Measurements from ENCODE around the gene STAC2. TPM values are rescaled to one million over a fixed set of nuclear protein-coding genes. Genes with fewer than 3 reads are reported as not detected.

The STAC2 gene
- total RNA-seq, 2 donors from 2014 or later = 13.9 to 14.3 TPM

GRCh38 chr17:39213852-39214251 lies 11.9 kb downstream of the STAC2 start:
- no peaks in the 10 kb centered on the region for H3K27me3 ChIP-seq (replicated peaks; ENCODE audit: insufficient read depth)
- H3K9me3 ChIP-seq = no peaks in the 10 kb centered on the region
- peak overlapping the region; percentile 58 to 64 for H3K27ac ChIP-seq
- peaks cover 2% of the 10 kb centered on the region for H3K36me3 ChIP-seq
- TF ChIP-seq CTCF (IDR thresholded peaks at IDR 0.05) = no peak
- no peak overlapping the region for H3K4me3 ChIP-seq
- peaks cover 25 to 71% of the 10 kb centered on the region in 2 donors for H3K4me1 ChIP-seq (ENCODE audit: control insufficient read depth in 1 of 2, low read depth in 2 of 2)
- ATAC-seq (ENCODE audit: insufficient number of reproducible peaks, low FRiP score, low read depth) (no peak), DNase-seq (ENCODE audit: low spot score) (no peak)

GRCh38 chr17:39212841-39213480 lies 12.8 kb downstream of the STAC2 start:
- ATAC-seq (ENCODE audit: insufficient number of reproducible peaks, low FRiP score, low read depth) = no peak
- DNase-seq (ENCODE audit: low spot score) = no peak
- H3K27ac ChIP-seq = peak overlapping the region; percentile 58 to 64
- H3K36me3 ChIP-seq = peaks cover 2% of the 10 kb centered on the region
- H3K4me1 ChIP-seq (ENCODE audit: control insufficient read depth in 1 of 2, low read depth in 2 of 2) = peaks cover 33 to 71% of the 10 kb centered on the region in 2 donors
- no peaks in the 10 kb centered on the region for H3K9me3 ChIP-seq
- no peak for TF ChIP-seq CTCF (IDR thresholded peaks at IDR 0.05)
- H3K27me3 ChIP-seq (replicated peaks; ENCODE audit: insufficient read depth) = no peaks in the 10 kb centered on the region
- no peak overlapping the region for H3K4me3 ChIP-seq

DNA sequence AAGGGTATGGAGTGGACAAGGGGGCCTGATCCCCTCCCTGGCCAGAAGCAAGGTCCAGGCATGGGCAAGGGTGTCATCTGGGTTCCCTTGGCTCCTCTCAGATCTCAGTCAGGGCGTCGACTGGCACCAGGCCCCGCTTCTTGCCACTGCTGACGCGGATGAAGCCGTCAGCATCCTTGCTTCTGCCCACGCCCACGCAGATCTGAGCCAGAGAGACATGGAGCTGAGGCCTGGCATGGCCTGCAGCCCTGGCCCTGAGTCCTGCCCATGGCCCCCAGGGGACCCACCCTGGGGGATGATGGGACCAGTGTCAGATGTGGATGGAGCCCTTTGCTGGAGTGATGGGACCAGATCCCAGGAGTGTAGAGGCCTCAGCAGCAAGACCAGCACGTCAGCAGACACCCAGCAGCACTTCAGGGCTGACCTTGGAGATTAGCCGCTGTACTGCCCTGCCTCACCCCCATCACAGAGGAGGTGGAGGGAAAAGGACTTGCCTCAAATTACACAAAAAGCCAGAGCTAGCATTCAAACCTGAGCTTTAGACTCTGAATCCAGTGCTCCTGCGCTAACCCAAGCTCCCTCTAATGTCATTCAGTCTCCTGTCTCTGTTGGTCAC lies 13.4 kb downstream of the STAC2 start:
- Histone ChIP-seq H3K4me3 (no peak overlapping the region), H3K27me3 (replicated peaks; ENCODE audit: insufficient read depth) (no peaks in the 10 kb centered on the region), H3K27ac (peak overlapping the region; percentile 58 to 64), H3K4me1 (ENCODE audit: control insufficient read depth in 1 of 2, low read depth in 2 of 2) (peaks cover 34 to 67% of the 10 kb centered on the region in 2 donors), H3K36me3 (peaks cover 2% of the 10 kb centered on the region), H3K9me3 (no peaks in the 10 kb centered on the region)
- no peak for TF ChIP-seq CTCF (IDR thresholded peaks at IDR 0.05)
- ATAC-seq (ENCODE audit: insufficient number of reproducible peaks, low FRiP score, low read depth) (no peak), DNase-seq (ENCODE audit: low spot score) (no peak)

- Histone ChIP-seq H3K9me3 (no peaks in the 10 kb centered on the region), H3K4me3 (peak overlapping the region; percentile 77), H3K27me3 (replicated peaks; ENCODE audit: insufficient read depth) (no peaks in the 10 kb centered on the region), H3K36me3 (peaks cover 1% of the 10 kb centered on the region), H3K27ac (peak overlapping the region; percentile 93 to 95), H3K4me1 (ENCODE audit: control insufficient read depth in 1 of 2, low read depth in 2 of 2) (peaks cover 34 to 59% of the 10 kb centered on the region in 2 donors)
- DNase-seq (ENCODE audit: low spot score) (no peak), ATAC-seq (ENCODE audit: insufficient number of reproducible peaks, low FRiP score, low read depth) (no peak)
- TF ChIP-seq CTCF (IDR thresholded peaks at IDR 0.05) = no peak
These were observed 15.7 kb downstream of the STAC2 start for GRCh38 chr17:39210093-39210434.

DNA sequence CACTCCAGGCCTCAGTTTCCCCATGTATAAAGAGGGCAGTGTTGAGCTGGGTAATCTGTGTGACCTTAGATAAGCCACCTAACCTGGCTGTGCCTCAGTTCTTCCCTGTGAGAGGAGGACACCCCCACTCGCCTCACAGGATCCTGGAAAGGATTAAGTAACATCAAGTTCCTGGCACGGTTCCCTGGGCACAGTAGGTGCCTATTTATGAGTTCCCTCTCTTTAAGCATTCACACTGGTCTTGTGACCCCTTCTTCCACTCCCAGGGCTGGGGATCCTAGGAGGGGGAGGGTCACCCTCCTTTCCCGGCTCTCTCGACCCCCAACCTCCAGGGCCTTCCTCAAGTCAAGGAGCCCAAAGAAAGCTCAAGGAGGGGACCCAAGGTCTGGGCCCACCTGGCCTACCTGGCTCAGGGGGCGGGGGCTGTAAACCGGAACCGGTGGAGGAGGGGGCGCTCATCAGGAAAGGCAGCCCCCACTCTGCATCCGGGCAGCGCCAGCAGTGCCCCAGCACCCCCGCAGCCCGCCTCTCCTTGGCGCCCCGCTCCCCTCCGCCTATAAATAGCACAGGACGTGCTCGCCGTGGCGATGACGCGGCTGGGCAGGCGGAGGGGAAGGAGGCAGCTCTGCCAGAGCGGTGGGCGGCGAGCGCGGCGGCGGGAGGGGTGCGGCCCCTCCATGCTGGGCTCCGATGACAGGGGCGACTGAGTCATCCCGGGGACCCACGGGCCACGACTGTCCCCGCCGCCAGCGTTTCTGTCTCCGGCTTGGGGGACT lies 16.2 kb downstream of the STAC2 start:
- ATAC-seq (ENCODE audit: insufficient number of reproducible peaks, low FRiP score, low read depth) (peak; percentile 62), DNase-seq (ENCODE audit: low spot score) (peak; percentile 80)
- Histone ChIP-seq H3K27me3 (replicated peaks; ENCODE audit: insufficient read depth) (no peaks in the 10 kb centered on the region), H3K27ac (peak overlapping the region; percentile 93 to 95), H3K4me1 (ENCODE audit: control insufficient read depth in 1 of 2, low read depth in 2 of 2) (peaks cover 34 to 59% of the 10 kb centered on the region in 2 donors), H3K4me3 (peak overlapping the region; percentile 77), H3K9me3 (no peaks in the 10 kb centered on the region), H3K36me3 (peaks cover 7% of the 10 kb centered on the region)
- no peak for TF ChIP-seq CTCF (IDR thresholded peaks at IDR 0.05)
